Peyer's patch (tissue), 4 donors: ENCODE measurements around the gene CLASP1.

Experiments
- CTCF ChIP-seq, 6 experiments: fragments of 450-650 bp in 4 of 6; fragments of 200-600 bp in 2 of 6; sonication (generic) in 1 of 6; IDR thresholded peaks; one replicate each; pipeline ENCODE4 v1.5.1; 2017 to 2019; ENCODE audit warnings: antibody characterized with exemption in 6 of 6, mild to moderate bottlenecking in 3 of 6, moderate library complexity in 1 of 6
- POLR2A ChIP-seq, 2 donors: fragments of 450-650 bp; IDR thresholded peaks; one replicate each; pipeline ENCODE4 v1.5.1; 2017; ENCODE audit warnings: antibody characterized with exemption in 2 of 2, mild to moderate bottlenecking in 2 of 2, moderate library complexity in 2 of 2

- TF ChIP-seq CTCF (IDR thresholded peaks at IDR 0.05) (no peak), POLR2A (IDR thresholded peaks at IDR 0.05) (no peak)
Measured at GRCh38 chr2:121664086-121664485, 14.8 kb upstream of the CLASP1 start.
